Measurements from ENCODE around the gene LIPA. TPM values are rescaled to one million over a fixed set of nuclear protein-coding genes. Genes with fewer than 3 reads are reported as not detected.

Gene LIPA
- total and polyA plus RNA-seq, 4 donors = 35.3 to 176 (median 75.9) TPM

- TF ChIP-seq REST (IDR thresholded peaks at IDR 0.05) (no peak), HNF4G (IDR thresholded peaks at IDR 0.05) (no peak), FOXA2 (IDR thresholded peaks at IDR 0.05) (no peak), MAX (IDR thresholded peaks at IDR 0.05) (no peak), SP1 (IDR thresholded peaks at IDR 0.05) (no peak), NR2F2 (IDR thresholded peaks at IDR 0.05) (no peak)
Observed at GRCh38 chr10:89297791-89298190, 46.2 kb upstream of the LIPA start (continued).

DNA sequence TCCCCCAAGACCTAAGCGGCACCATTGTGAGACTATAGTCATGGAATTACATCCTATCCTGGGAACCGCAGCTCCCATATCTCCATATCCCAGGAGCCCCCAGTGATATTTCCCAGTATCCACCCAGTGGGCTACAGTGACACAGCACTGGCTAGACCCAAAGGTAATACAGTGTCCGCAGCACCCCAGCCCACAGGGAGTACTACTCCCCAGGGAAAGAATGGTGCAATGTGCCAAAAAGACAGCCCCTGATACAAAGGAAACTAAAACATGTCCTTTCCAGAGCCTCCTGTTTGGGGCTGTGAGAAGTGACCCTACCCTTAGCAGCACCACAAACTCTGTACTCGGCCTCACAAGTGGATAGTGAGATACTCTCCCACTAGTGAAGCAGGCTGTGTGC lies 45.8 kb upstream of the LIPA start:
- Histone ChIP-seq H3K27ac (ENCODE audit: low read depth in 1 of 2, low read length in 2 of 2) (no peak overlapping the region), H3K27me3 (ENCODE audit: control insufficient read depth in 4 of 4, insufficient read depth in 4 of 4, low read length in 3 of 4) (no peaks in the 10 kb centered on the region), H3K4me3 (ENCODE audit: low read depth in 1 of 3, low read length in 3 of 3) (no peak overlapping the region), H3K36me3 (ENCODE audit: control insufficient read depth in 4 of 4, insufficient read depth in 3 of 4, low read depth in 1 of 4, low read length in 3 of 4) (no peaks in the 10 kb centered on the region), H3K4me1 (ENCODE audit: control insufficient read depth in 4 of 4, insufficient read depth in 4 of 4, low read length in 3 of 4) (peaks cover 3 to 22% (median 15%) of the 10 kb centered on the region in 4 donors), H3K9me3 (ENCODE audit: control insufficient read depth in 4 of 4, low read length in 3 of 4) (no peaks in the 10 kb centered on the region), H3K9ac (ENCODE audit: low read depth in 1 of 2, low read length in 2 of 2) (no peak overlapping the region)
- DNase-seq (ENCODE audit: low spot score) = no peak
- TF ChIP-seq, protein P1, sequence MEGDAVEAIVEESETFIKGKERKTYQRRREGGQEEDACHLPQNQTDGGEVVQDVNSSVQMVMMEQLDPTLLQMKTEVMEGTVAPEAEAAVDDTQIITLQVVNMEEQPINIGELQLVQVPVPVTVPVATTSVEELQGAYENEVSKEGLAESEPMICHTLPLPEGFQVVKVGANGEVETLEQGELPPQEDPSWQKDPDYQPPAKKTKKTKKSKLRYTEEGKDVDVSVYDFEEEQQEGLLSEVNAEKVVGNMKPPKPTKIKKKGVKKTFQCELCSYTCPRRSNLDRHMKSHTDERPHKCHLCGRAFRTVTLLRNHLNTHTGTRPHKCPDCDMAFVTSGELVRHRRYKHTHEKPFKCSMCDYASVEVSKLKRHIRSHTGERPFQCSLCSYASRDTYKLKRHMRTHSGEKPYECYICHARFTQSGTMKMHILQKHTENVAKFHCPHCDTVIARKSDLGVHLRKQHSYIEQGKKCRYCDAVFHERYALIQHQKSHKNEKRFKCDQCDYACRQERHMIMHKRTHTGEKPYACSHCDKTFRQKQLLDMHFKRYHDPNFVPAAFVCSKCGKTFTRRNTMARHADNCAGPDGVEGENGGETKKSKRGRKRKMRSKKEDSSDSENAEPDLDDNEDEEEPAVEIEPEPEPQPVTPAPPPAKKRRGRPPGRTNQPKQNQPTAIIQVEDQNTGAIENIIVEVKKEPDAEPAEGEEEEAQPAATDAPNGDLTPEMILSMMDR (IDR thresholded peaks at IDR 0.05; ENCODE audit: low read depth, low read length, missing input control) = no peak
- TF ChIP-seq YY1 (IDR thresholded peaks at IDR 0.05) (no peak), GABPA (IDR thresholded peaks at IDR 0.05 in 1 of 2, conservative IDR thresholded peaks at IDR 0.05 in 1 of 2) (no peak), JUND (IDR thresholded peaks at IDR 0.05) (no peak), ATF3 (IDR thresholded peaks at IDR 0.05) (no peak), NR2F2 (IDR thresholded peaks at IDR 0.05) (no peak)
- 98% methylated on average over 4 of the region's 4 CpGs for whole genome bisulfite sequencing

DNA sequence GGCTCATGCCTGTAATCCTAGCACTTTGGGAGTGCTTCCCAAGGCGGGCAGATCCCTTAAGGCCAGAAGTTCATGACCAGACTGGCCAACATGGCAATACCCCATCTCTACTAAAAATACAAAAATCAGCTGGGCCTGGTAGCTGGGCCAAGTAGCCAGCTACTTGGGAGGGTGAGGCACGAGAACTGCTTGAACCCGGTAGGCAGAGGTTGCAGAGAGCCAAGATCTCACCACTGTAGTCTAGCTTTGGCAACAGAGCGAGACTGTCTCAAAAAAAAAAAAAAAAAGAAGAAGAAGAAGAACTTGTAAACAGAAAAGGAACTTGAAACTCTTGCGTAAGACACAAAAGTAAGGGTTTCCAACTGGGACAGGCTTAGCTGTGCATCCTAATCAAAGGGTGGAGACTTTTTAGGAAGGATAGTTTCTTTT lies 44.7 kb upstream of the LIPA start:
- Histone ChIP-seq H3K4me1 (ENCODE audit: control insufficient read depth in 4 of 4, insufficient read depth in 4 of 4, low read length in 3 of 4) (peaks cover 3 to 16% (median 13%) of the 10 kb centered on the region in 4 donors), H3K9me3 (ENCODE audit: control insufficient read depth in 4 of 4, low read length in 3 of 4) (no peaks in the 10 kb centered on the region), H3K36me3 (ENCODE audit: control insufficient read depth in 4 of 4, insufficient read depth in 3 of 4, low read depth in 1 of 4, low read length in 3 of 4) (no peaks in the 10 kb centered on the region), H3K9ac (ENCODE audit: low read depth in 1 of 2, low read length in 2 of 2) (no peak overlapping the region), H3K27me3 (ENCODE audit: control insufficient read depth in 4 of 4, insufficient read depth in 4 of 4, low read length in 3 of 4) (no peaks in the 10 kb centered on the region), H3K4me3 (ENCODE audit: low read depth in 1 of 3, low read length in 3 of 3) (no peak overlapping the region), H3K27ac (ENCODE audit: low read depth in 1 of 2, low read length in 2 of 2) (peak overlapping the region; percentile 72 to 87)
- DNase-seq (ENCODE audit: low spot score) = no peak
- 41% methylated on average over 5 of the region's 5 CpGs for WGBS
- no peak for TF ChIP-seq YY1 (IDR thresholded peaks at IDR 0.05)
- peak in 1 of 2 donors; percentile 12 for TF ChIP-seq JUND (IDR thresholded peaks at IDR 0.05)
- TF ChIP-seq, protein P1 (IDR thresholded peaks at IDR 0.05; ENCODE audit: low read depth, low read length, missing input control) = no peak
- TF ChIP-seq FOXA1 (IDR thresholded peaks at IDR 0.05) = no peak
- no peak for TF ChIP-seq RAD21 (IDR thresholded peaks at IDR 0.05)
- TF ChIP-seq TAF1 (conservative IDR thresholded peaks at IDR 0.05) = no peak
- TF ChIP-seq GABPA (IDR thresholded peaks at IDR 0.05 in 1 of 2, conservative IDR thresholded peaks at IDR 0.05 in 1 of 2) = no peak
- TF ChIP-seq, protein P2, sequence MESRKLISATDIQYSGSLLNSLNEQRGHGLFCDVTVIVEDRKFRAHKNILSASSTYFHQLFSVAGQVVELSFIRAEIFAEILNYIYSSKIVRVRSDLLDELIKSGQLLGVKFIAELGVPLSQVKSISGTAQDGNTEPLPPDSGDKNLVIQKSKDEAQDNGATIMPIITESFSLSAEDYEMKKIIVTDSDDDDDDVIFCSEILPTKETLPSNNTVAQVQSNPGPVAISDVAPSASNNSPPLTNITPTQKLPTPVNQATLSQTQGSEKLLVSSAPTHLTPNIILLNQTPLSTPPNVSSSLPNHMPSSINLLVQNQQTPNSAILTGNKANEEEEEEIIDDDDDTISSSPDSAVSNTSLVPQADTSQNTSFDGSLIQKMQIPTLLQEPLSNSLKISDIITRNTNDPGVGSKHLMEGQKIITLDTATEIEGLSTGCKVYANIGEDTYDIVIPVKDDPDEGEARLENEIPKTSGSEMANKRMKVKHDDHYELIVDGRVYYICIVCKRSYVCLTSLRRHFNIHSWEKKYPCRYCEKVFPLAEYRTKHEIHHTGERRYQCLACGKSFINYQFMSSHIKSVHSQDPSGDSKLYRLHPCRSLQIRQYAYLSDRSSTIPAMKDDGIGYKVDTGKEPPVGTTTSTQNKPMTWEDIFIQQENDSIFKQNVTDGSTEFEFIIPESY (IDR thresholded peaks at IDR 0.05) = peak; percentile 14
- no peak for TF ChIP-seq ATF3 (IDR thresholded peaks at IDR 0.05)
- TF ChIP-seq RXRA (IDR thresholded peaks at IDR 0.05) = peak in 1 of 2 donors; percentile 39
- TF ChIP-seq EGR1 (IDR thresholded peaks at IDR 0.05; ENCODE audit: low read depth in 2 of 2) = no peak
- TF ChIP-seq SP1 (IDR thresholded peaks at IDR 0.05) = no peak
